Measurements from ENCODE around the gene FOXB1.

FOXB1 gene

DNA sequence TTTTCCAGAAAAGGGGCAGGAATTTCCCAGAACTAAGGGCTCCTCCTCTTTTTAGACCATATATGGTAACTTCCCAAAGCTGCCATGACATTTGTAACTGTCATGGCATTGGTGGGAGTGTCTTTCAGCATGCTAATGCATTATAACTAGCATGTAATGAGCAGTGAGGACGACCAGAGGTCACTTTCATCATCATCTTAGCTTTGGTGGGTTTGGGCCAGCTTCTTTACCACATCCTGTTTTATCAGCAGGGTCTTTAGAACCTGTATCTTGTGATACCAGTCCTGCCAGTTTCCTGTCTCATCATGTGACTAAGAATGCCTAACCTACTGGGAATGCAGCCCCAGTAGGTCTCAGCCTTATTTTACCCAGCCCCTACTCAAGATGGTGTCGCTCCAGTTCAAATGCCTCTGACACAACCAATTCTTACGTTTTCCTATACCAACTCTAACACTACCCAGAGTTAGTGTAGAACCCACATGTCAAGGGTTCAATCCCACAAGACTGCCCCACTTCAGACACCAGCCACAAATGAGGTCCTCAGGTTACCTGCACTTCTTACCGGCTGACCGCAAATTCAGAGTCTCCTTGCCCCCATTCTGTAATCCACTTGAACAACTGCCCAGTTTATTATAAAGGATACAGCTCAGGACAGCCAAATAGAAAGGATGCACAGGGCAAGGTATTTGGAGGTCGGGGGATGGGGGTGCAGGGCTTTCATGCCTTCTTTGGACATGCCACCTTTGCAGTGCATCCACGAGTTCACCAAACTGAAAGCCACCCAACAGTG, 17.7 kb downstream of the FOXB1 start:
- DNase-seq: no peak

DNA sequence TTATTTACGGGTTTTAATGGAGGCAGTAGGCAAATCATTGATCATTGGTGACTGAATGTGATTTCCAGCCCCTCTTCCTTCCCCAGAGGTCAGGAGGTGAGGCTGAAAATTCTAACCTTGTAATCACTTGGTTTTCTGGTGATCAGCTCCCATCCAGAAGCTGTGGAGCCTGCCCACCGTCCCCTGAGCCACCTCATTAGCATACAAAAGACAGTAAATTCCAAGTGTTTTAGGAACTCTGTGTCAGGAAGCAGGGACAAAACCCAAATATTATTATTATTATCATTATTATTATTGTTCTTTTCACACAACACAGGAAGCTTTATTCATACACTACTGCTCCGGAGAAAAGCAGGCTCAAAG, 18.2 kb downstream of the FOXB1 start:
- no peak for DNase-seq

DNA sequence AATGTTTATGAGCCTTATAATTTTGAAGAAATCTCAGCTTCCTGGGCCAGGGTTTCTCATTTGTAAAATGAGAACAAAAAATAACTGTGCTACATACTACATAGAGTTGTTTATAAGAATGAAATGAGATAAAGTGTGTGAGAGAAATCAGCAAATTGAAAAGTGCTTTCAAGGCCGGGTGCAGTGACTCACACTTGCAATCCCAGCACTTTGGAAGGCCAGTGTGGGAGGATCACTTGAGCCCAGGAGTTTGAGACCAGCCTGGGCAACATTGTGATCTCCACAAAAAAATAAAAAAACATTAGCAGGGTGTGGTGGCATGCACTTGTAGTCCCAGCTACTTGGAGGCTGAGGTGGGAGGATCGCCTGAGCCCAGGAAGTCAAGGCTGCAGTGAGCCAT, 22.4 kb downstream of the FOXB1 start:
- DNase-seq: no peak

DNA sequence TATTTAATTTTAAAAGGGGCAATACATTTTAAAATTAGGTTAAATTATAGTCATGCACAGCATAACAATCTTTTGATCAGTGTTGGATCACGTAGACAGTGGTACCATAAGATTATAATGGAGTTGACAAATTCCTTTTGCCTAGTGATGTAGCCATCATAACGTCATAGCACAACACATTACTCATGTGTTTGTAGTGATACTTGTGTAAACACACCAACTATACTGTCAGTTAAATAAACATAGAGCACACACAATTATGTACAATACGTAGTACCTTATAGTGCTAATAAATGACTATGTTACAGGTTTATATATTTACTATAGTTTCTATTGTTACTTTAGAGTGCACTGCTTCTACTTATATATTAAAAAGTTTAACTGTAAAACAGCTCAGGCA, 31.2 kb downstream of the FOXB1 start:
- DNase-seq: no peak

GRCh38 chr15:60039316-60039715, 35.2 kb downstream of the FOXB1 start:
- no peak for DNase-seq

DNA sequence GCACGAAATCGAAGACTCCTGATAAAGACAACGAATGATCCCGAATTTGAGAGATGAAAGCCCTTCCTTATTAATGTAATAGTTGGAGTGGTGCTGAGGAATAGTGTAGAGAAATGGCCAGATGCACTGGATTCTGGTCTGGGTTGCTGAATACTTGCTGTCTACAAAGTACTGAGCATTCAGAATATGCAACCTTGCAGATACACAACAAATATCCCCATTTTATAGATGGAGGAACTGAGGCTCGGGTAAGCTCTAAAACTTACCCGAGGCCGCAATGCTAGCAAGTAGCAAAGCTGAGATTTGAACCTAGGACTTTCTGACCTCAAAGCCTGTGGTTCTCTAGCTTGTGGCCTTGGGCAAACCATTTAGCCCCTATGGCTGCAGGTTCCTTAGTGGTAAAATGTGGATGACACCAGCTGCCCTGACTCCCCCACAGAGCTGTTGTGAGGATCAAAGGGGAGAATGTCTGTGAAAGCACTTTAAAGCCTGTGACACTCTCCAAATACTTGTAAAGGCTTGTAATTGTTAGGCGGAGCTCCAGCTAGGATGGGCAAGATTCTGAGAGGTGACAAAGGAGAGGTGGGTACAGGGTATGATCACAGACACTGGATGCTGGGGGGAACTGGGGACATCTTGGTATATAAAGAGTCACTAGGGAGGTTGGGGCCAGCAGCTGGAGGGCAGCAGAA, 39.8 kb downstream of the FOXB1 start:
- DNase-seq: no peak

- DNase-seq: no peak
Observed at GRCh38 chr15:60044636-60045270, 40.6 kb downstream of the FOXB1 start.

DNA sequence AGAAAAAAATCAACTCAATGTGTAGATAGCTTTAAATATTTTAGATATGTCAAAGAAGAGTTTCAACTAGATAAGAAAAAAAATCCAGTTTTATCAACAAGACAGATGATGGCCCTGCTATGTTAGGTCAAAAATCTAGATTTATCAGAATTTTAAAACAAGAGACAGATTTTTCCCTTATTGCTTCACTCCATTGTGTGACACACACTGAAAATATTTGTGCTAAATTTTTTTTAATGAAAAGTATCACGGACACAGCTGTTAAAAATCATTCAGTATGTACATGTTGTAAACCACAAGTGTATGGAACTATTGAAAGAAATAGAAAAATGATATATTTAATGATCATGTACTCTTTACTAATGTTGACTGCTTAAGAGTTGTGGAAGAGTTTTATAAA, 43.6 kb downstream of the FOXB1 start:
- no peak for DNase-seq

- DNase-seq: no peak
Observed at GRCh38 chr15:60049948-60050347, 45.8 kb downstream of the FOXB1 start.

DNA sequence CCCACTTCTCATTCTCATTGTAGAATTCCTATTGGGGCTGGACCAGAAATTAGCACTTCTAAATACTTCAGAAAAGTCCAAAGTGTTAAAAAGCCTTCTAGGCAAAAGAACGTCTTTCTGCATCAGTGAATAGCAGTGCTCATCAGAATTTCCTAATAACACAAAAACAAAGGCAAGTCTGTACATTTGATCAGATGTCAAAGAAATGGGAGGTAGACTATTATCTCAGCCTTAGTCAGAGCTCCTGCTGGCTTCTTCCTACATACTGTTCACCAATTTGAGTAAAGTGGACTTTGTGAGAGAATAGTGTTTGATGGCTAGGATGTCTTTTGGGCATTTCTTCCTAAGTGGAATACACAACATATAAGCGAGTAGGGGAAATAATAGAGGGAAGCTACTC, 48.7 kb downstream of the FOXB1 start:
- DNase-seq: no peak

- no peak for DNase-seq
Observed at GRCh38 chr15:60054472-60054871, 50.4 kb downstream of the FOXB1 start.

All from NCI-H1436 treated with DMSO at 0.1 percent for 48 hours (cell line).